Neural cell (in vitro differentiated cells): ENCODE results near the gene KREMEN1.

Source experiments
- CTCF ChIP-seq: fragments of 450-650 bp; IDR thresholded peaks from 2 replicates; pipeline ENCODE4 v1.5.1; 2014; ENCODE audit warnings: antibody characterized with exemption, mild to moderate bottlenecking, moderate library complexity; ENCODE audit not compliant: poor library complexity, severe bottlenecking
- TAF1 ChIP-seq: IDR thresholded peaks from 2 replicates; pipeline ENCODE4 v1.6.1; 2012; ENCODE audit warnings: low read depth

- TF ChIP-seq CTCF, result no peak
- TF ChIP-seq TAF1, result no peak
These were observed 54.0 kb downstream of the KREMEN1 start for GRCh38 chr22:29126670-29127395.
